Erythroblast (primary cell): ENCODE data around the gene PLA2G2E.

Experiments
- GATA1 ChIP-seq: IDR thresholded peaks from 2 replicates; pipeline ENCODE4 v1.6.1; 2011; ENCODE audit warnings: low read depth, mild to moderate bottlenecking, control low read depth, low read length, moderate library complexity
- POLR2A ChIP-seq: IDR thresholded peaks from 2 replicates; pipeline ENCODE4 v1.6.1; 2011; ENCODE audit warnings: mild to moderate bottlenecking, low read length

- no peak for TF ChIP-seq POLR2A
- TF ChIP-seq GATA1 = no peak
These were observed 29.7 kb downstream of the PLA2G2E start for GRCh38 chr1:19893687-19894086.
